Smooth muscle cell (in vitro differentiated cells): ENCODE measurements around the gene ARL1. TPM values are rescaled to one million over a fixed set of nuclear protein-coding genes. Genes with fewer than 3 reads are reported as not detected.
"Not testable (repeated sequence)": the region's sequence is repeated elsewhere in the genome, so short reads cannot be mapped to it uniquely, and the experiment has no call there.

Experiments
- DNase-seq: peaks from one replicate; lab custom pipeline; 2025; ENCODE audit not compliant: unreplicated experiment; lab: John Stamatoyannopoulos, UW
- H2AFZ ChIP-seq: fragments of 200-600 bp; sonication (generic); 2 replicates; pipeline ENCODE4 v1.6.0; 2016; ENCODE audit warnings: antibody characterized with exemption, low read depth, mild to moderate bottlenecking
- H3F3A ChIP-seq: fragments of 200-600 bp; sonication (generic); 2 replicates; pipeline ENCODE4 v1.6.0; 2017; ENCODE audit warnings: antibody characterized with exemption, low read depth
- H3K27ac ChIP-seq: fragments of 200-600 bp; sonication (generic); 2 replicates; pipeline ENCODE4 v1.5.1; 2016; ENCODE audit warnings: low read depth, mild to moderate bottlenecking
- H3K27me3 ChIP-seq: fragments of 200-600 bp; sonication (generic); 2 replicates; pipeline ENCODE4 v1.6.1; 2016; ENCODE audit warnings: low read depth, mild to moderate bottlenecking
- H3K36me3 ChIP-seq: fragments of 200-600 bp; sonication (generic); 2 replicates; pipeline ENCODE4 v1.5.1; 2016; ENCODE audit warnings: low read depth
- H3K4me1 ChIP-seq: fragments of 200-600 bp; sonication (generic); 2 replicates; pipeline ENCODE4 v1.5.1; 2016; ENCODE audit warnings: low read depth
- H3K4me2 ChIP-seq: fragments of 200-600 bp; sonication (generic); 2 replicates; pipeline ENCODE4 v1.6.0; 2016; ENCODE audit warnings: mild to moderate bottlenecking
- H3K4me3 ChIP-seq: fragments of 200-600 bp; sonication (generic); 2 replicates; pipeline ENCODE4 v1.5.1; 2016; ENCODE audit warnings: mild to moderate bottlenecking
- H3K79me2 ChIP-seq: fragments of 200-600 bp; sonication (generic); 2 replicates; pipeline ENCODE4 v1.6.0; 2016; ENCODE audit warnings: low read depth, mild to moderate bottlenecking
- H3K9ac ChIP-seq: fragments of 200-600 bp; sonication (generic); 2 replicates; pipeline ENCODE4 v1.6.0; 2016; ENCODE audit warnings: low read depth
- H3K9me3 ChIP-seq: fragments of 200-600 bp; sonication (generic); replicated peaks from 2 replicates; pipeline ENCODE4 v1.5.1; 2016; ENCODE audit warnings: low read depth
- H4K20me1 ChIP-seq: fragments of 200-600 bp; sonication (generic); 2 replicates; pipeline ENCODE4 v1.6.0; 2016; ENCODE audit warnings: low read depth
- WGBS: methylation state at CpG from one replicate; pipeline ENCODE4 v1.1.7; 2016; ENCODE audit warnings: low lambda C conversion rate; 5-methylcytosine and 5-hydroxymethylcytosine counted together
- polyA plus RNA-seq: library from polyadenylated mRNA; unstranded; fragments of >200 nt; fragmentation: Nextera tagmentation; extraction: Ambion mirVana; gene quantifications from 2 replicates; pipeline ENCODE4 v1.2.1, GENCODE V29; 2016
- total RNA-seq: library from RNA; depleted of rRNA; stranded (reverse); fragments of >200 nt; gene quantifications from 2 replicates; pipeline ENCODE4 v1.2.3, GENCODE V29; 2014
- TF ChIP-seq, protein P1 (sequence below): fragments of 200-600 bp; sonication (generic); IDR thresholded peaks from 2 replicates; pipeline ENCODE4 v1.5.1; 2017; ENCODE audit warnings: borderline replicate concordance, mild to moderate bottlenecking, antibody characterized with exemption; ENCODE audit not compliant: insufficient read depth, poor library complexity, severe bottlenecking

The ARL1 gene
- total and polyA plus RNA-seq, 2 experiments from 2014 or later = 93.2 to 172 TPM

DNA sequence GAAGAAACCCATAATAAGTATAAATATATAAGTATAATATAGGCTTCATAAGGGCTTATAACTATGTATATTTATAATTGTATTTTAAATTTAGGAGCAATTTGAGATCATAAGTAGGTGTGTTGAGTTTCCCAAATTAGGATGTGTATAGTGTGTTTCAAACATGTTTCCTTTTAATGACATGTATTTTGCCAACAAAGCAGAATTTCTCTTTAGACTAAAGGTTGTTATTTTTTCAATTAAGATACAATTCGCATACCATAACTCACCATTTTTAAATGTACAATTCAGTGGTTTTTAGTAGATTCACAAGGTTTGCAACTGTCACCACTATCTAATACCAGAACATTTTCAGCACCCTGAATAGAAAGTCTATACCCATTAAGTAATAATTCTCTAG, 7.7 kb upstream of the ARL1 start:
- Histone ChIP-seq H3K9me3 (no peaks in the 10 kb centered on the region), H3K9ac (no peak overlapping the region), H3K79me2 (no peaks in the 10 kb centered on the region), H3K27ac (no peak overlapping the region), H3K4me1 (no peaks in the 10 kb centered on the region), H3F3A (no peaks in the 10 kb centered on the region), H3K4me2 (no peak overlapping the region), H3K27me3 (peaks cover 10% of the 10 kb centered on the region), H3K36me3 (no peaks in the 10 kb centered on the region), H4K20me1 (no peaks in the 10 kb centered on the region), H3K4me3 (no peak overlapping the region), H2AFZ (no peak overlapping the region)
- WGBS = 85% methylated on average over 1 of the region's 1 CpG
- no peak for DNase-seq
- TF ChIP-seq, protein P1, sequence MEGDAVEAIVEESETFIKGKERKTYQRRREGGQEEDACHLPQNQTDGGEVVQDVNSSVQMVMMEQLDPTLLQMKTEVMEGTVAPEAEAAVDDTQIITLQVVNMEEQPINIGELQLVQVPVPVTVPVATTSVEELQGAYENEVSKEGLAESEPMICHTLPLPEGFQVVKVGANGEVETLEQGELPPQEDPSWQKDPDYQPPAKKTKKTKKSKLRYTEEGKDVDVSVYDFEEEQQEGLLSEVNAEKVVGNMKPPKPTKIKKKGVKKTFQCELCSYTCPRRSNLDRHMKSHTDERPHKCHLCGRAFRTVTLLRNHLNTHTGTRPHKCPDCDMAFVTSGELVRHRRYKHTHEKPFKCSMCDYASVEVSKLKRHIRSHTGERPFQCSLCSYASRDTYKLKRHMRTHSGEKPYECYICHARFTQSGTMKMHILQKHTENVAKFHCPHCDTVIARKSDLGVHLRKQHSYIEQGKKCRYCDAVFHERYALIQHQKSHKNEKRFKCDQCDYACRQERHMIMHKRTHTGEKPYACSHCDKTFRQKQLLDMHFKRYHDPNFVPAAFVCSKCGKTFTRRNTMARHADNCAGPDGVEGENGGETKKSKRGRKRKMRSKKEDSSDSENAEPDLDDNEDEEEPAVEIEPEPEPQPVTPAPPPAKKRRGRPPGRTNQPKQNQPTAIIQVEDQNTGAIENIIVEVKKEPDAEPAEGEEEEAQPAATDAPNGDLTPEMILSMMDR = no peak

DNA sequence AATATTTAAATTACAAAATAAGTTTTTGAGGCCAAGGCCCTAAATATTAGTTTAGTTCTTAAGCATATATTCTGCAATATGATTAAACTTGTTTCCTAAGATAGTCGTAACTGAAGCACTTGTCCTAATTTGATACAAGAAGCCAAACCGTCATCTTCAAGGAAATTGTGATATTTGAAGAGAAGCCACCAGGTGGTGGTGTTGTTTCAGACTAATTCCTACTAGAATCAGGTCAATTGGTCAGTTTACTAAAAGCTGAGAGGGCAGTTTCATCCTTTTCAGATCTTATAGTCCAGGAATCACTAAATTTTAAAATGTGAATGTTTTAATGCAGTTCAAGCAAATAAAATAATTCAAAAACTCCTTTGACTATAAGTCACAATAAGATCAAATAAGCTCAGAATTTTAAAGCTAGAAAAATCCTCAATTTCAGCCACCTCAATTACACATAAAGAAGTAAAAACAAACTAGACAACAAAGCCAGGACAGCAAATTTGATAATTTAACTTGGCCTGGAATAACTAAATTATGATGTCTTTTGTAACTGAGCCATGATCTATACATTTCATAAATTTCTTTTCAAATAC, 7.1 kb upstream of the ARL1 start:
- no peak overlapping the region for H3K4me3 ChIP-seq
- H3K79me2 ChIP-seq = no peaks in the 10 kb centered on the region
- 30% methylated on average over 2 of the region's 2 CpGs for WGBS
- no peaks in the 10 kb centered on the region for H3F3A ChIP-seq
- no peaks in the 10 kb centered on the region for H4K20me1 ChIP-seq
- no peaks in the 10 kb centered on the region for H3K36me3 ChIP-seq
- no peak overlapping the region for H3K27ac ChIP-seq
- H3K4me2 ChIP-seq = no peak overlapping the region
- H3K4me1 ChIP-seq = no peaks in the 10 kb centered on the region
- no peaks in the 10 kb centered on the region for H3K9me3 ChIP-seq
- no peak overlapping the region for H2AFZ ChIP-seq
- TF ChIP-seq, protein P1 = peak; percentile 59
- no peak for DNase-seq
- no peak overlapping the region for H3K9ac ChIP-seq
- peaks cover 10% of the 10 kb centered on the region for H3K27me3 ChIP-seq

DNA sequence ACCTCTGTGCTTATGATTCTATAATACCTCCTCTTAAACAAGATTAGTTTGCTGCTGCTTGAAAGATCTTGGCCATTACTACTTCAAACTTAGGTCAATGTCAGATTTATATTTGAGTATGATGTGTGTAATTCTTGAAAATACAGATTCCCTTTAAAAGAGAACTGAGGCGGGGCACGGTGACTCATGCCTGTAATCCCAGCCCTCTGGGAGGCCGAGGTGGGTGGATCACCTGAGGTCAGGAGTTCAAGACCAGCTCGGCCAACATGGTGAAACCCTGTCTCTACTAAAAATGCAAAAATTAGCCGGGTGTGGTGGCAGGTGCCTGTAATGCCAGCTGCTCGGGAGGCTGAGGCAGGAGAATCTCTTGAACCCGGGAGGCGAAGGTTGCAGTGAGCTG, 2.6 kb upstream of the ARL1 start:
- DNase-seq, H3K27ac ChIP-seq, H3K4me2 ChIP-seq, H2AFZ ChIP-seq, H3F3A ChIP-seq, H3K9me3 ChIP-seq, H3K9ac ChIP-seq, H3K36me3 ChIP-seq, H3K4me3 ChIP-seq: not testable (repeated sequence)
- Histone ChIP-seq H3K79me2 (peaks cover 20% of the 10 kb centered on the region), H3K27me3 (peaks cover 10% of the 10 kb centered on the region), H3K4me1 (peaks cover 12% of the 10 kb centered on the region), H4K20me1 (peaks cover 16% of the 10 kb centered on the region)
- WGBS = 89% methylated on average over 8 of the region's 8 CpGs

DNA sequence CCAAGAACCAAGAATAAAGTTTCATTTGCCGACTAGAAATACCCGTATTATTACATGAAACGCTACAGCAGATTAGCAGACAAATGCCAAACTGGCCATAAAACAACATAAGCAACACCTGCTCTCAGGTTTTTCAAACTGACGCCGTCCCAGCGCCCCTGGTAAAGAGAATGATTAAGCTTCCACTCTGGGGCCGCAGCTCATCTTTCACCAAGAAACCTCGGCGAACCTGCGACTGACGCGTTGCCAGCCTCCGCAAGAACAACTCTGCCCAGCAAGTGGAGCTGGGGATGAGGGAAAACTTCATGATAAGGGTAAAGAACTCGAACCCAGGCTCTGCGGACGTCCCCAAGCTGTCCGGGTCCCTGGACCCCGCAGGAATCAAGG, 530 bp downstream of the ARL1 start:
- peaks cover 48% of the 10 kb centered on the region for H4K20me1 ChIP-seq
- H3K9ac ChIP-seq = peak overlapping the region; percentile 95
- 2% methylated on average over 18 of the region's 18 CpGs for WGBS
- H2AFZ ChIP-seq = peak overlapping the region; percentile 92
- H3K27me3 ChIP-seq = peaks cover 9% of the 10 kb centered on the region
- TF ChIP-seq, protein P1 = no peak
- H3K9me3 ChIP-seq = no peaks in the 10 kb centered on the region
- H3K4me1 ChIP-seq = peaks cover 13% of the 10 kb centered on the region
- H3K4me3 ChIP-seq = peak overlapping the region; percentile 75
- H3F3A ChIP-seq = no peaks in the 10 kb centered on the region
- H3K79me2 ChIP-seq = peaks cover 51% of the 10 kb centered on the region
- no peak for DNase-seq
- peak overlapping the region; percentile 95 for H3K27ac ChIP-seq
- H3K36me3 ChIP-seq = no peaks in the 10 kb centered on the region
- peak overlapping the region; percentile 85 for H3K4me2 ChIP-seq

DNA sequence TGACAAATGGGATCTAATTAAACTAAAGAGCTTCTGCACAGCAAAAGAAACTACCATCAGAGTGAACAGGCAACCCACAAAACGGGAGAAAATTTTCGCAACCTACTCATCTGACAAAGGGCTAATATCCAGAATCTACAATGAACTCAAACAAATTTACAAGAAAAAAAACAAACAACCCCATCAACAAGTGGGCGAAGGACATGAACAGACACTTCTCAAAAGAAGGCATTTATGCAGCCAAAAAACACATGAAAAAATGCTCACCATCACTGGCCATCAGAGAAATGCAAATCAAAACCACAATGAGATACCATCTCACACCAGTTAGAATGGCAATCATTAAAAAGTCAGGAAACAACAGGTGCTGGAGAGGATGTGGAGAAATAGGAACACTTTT, 16.4 kb downstream of the ARL1 start:
- H3K27ac ChIP-seq, H3K4me2 ChIP-seq, H3K27me3 ChIP-seq, H3K9ac ChIP-seq, H3K4me3 ChIP-seq, H3K9me3 ChIP-seq, H3K4me1 ChIP-seq, H2AFZ ChIP-seq, DNase-seq, H3K79me2 ChIP-seq, H3F3A ChIP-seq: not testable (repeated sequence)
- 79% methylated on average over 3 of the region's 3 CpGs for WGBS
- Histone ChIP-seq H4K20me1 (peaks cover 15% of the 10 kb centered on the region), H3K36me3 (peaks cover 48% of the 10 kb centered on the region)
